ENCODE measurements around the gene CALB2.

DNA sequence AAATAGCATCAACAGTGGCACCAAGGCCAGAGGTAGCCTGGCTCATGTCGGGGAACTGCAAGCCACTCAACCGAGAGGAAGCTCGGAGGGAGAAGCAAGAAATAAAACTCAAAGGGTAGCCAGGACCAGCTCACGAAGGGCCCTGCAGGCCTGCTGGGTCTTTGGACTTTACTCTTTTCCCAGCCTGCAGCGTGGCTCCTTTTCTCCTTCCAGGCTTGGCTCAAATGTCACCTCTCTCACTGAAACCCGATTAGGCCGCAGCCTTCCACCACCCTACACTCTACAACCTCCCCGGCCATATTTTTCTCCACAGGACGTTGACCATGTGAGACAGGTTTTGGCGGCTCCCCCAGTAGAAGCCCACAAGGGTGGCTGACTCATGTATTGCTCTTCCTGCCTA is 38.1 kb downstream of the CALB2 start:
- TF ChIP-seq, protein P1, sequence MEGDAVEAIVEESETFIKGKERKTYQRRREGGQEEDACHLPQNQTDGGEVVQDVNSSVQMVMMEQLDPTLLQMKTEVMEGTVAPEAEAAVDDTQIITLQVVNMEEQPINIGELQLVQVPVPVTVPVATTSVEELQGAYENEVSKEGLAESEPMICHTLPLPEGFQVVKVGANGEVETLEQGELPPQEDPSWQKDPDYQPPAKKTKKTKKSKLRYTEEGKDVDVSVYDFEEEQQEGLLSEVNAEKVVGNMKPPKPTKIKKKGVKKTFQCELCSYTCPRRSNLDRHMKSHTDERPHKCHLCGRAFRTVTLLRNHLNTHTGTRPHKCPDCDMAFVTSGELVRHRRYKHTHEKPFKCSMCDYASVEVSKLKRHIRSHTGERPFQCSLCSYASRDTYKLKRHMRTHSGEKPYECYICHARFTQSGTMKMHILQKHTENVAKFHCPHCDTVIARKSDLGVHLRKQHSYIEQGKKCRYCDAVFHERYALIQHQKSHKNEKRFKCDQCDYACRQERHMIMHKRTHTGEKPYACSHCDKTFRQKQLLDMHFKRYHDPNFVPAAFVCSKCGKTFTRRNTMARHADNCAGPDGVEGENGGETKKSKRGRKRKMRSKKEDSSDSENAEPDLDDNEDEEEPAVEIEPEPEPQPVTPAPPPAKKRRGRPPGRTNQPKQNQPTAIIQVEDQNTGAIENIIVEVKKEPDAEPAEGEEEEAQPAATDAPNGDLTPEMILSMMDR (IDR thresholded peaks at IDR 0.05), result no peak
- TF ChIP-seq POLR2A (IDR thresholded peaks at IDR 0.05), result no peak

All from right lobe of liver (tissue), 4 donors.